Measurements from ENCODE around the gene KCNG2. TPM values are rescaled to one million over a fixed set of nuclear protein-coding genes. Genes with fewer than 3 reads are reported as not detected.

The KCNG2 gene
- total RNA-seq, 1 donor: not detected

DNA sequence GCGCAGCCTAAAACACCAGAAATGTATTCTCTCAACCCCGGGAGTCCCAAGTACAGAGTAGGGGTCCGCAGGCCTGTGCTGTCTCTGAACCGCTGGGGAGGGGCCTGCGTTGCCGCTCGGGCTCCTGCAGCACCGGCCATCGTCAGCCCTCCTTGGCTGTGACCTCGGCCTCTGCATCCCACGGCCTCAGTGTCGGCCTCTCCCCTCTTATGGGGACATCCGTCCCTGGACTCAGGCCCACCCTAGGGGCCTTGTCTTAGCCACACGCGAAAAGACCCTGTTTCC, 50.5 kb downstream of the KCNG2 start:
- no peak for TF ChIP-seq CTCF (IDR thresholded peaks at IDR 0.05; ENCODE audit: extremely low read depth, low read depth, low read length)
- no peak overlapping the region for H3K27ac ChIP-seq (ENCODE audit: low read depth, low read length)
- peaks cover 5% of the 10 kb centered on the region for H3K4me1 ChIP-seq (ENCODE audit: insufficient read depth, low read length)
- H3K36me3 ChIP-seq (ENCODE audit: insufficient read depth, low read length): no peaks in the 10 kb centered on the region
- peaks cover 4% of the 10 kb centered on the region for H3K27me3 ChIP-seq (ENCODE audit: insufficient read depth, low read length)
- H4K20me1 ChIP-seq (ENCODE audit: insufficient read depth, low read length): no peaks in the 10 kb centered on the region
- H3K4me2 ChIP-seq (ENCODE audit: insufficient read depth, low read length): no peak overlapping the region
- no peak for DNase-seq (ENCODE audit: insufficient read length, low spot score, missing footprints)
- no peaks in the 10 kb centered on the region for H3K9me3 ChIP-seq (ENCODE audit: low read depth, low read length)
- no peaks in the 10 kb centered on the region for H3K79me2 ChIP-seq (ENCODE audit: insufficient read depth, low read length)
- H3K4me3 ChIP-seq (ENCODE audit: insufficient read depth, low read length): no peak overlapping the region
- no peak overlapping the region for H2AFZ ChIP-seq (ENCODE audit: low read length)

DNA sequence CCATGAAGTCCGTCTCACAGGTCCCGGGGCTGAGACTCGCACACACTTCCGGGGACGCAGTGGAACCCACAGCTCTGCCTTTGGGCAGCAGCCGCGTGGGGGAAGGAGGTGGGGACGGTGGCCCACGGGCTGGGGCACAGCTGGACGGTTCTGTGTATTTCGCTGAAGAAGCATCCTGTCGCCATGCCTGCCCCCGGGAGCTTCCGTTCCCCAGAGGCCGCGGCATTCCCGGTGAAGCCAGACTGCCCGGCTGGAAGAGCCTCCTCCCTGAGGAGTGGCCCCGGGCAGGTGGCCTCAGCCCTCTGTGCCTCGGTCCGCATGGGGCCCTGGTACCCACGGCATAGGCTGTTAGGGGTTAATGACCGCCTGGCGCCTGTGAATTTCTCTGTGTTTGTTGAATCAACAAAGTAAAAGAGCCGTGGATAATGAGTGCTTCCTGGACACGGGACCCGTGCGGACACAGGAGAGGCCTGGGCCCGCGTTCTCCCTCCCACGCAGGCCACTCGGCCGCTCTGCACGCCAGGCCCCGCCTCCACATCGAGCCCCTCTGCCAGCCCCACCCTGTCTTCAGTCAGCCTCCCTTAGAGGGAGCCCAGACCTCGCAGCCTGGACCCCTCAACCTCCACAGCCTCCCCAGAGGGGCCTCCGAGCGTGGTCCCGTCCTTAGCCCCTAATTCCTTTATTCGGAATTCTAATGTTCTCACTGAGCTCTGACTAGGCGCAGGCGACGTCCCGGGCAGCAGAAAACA, 51.0 kb downstream of the KCNG2 start:
- Histone ChIP-seq H3K4me3 (ENCODE audit: insufficient read depth, low read length) (no peak overlapping the region), H3K36me3 (ENCODE audit: insufficient read depth, low read length) (no peaks in the 10 kb centered on the region), H3K79me2 (ENCODE audit: insufficient read depth, low read length) (no peaks in the 10 kb centered on the region), H3K27ac (ENCODE audit: low read depth, low read length) (no peak overlapping the region), H3K27me3 (ENCODE audit: insufficient read depth, low read length) (peaks cover 4% of the 10 kb centered on the region), H3K4me2 (ENCODE audit: insufficient read depth, low read length) (no peak overlapping the region), H4K20me1 (ENCODE audit: insufficient read depth, low read length) (no peaks in the 10 kb centered on the region), H3K4me1 (ENCODE audit: insufficient read depth, low read length) (peaks cover 5% of the 10 kb centered on the region), H3K9me3 (ENCODE audit: low read depth, low read length) (no peaks in the 10 kb centered on the region), H2AFZ (ENCODE audit: low read length) (no peak overlapping the region)
- DNase-seq (ENCODE audit: insufficient read length, low spot score, missing footprints): no peak
- no peak for TF ChIP-seq CTCF (IDR thresholded peaks at IDR 0.05; ENCODE audit: extremely low read depth, low read depth, low read length)

- Histone ChIP-seq H3K27me3 (ENCODE audit: insufficient read depth, low read length) (peaks cover 3% of the 10 kb centered on the region), H3K4me2 (ENCODE audit: insufficient read depth, low read length) (no peak overlapping the region), H2AFZ (ENCODE audit: low read length) (no peak overlapping the region), H3K9me3 (ENCODE audit: low read depth, low read length) (no peaks in the 10 kb centered on the region), H3K36me3 (ENCODE audit: insufficient read depth, low read length) (no peaks in the 10 kb centered on the region), H3K4me3 (ENCODE audit: insufficient read depth, low read length) (no peak overlapping the region), H4K20me1 (ENCODE audit: insufficient read depth, low read length) (no peaks in the 10 kb centered on the region), H3K27ac (ENCODE audit: low read depth, low read length) (no peak overlapping the region), H3K4me1 (ENCODE audit: insufficient read depth, low read length) (peaks cover 5% of the 10 kb centered on the region), H3K79me2 (ENCODE audit: insufficient read depth, low read length) (no peaks in the 10 kb centered on the region)
- no peak for TF ChIP-seq CTCF (IDR thresholded peaks at IDR 0.05; ENCODE audit: extremely low read depth, low read depth, low read length)
- DNase-seq (ENCODE audit: insufficient read length, low spot score, missing footprints): peak; percentile 65
Observed at GRCh38 chr18:79849328-79850207, 51.8 kb downstream of the KCNG2 start.

DNA sequence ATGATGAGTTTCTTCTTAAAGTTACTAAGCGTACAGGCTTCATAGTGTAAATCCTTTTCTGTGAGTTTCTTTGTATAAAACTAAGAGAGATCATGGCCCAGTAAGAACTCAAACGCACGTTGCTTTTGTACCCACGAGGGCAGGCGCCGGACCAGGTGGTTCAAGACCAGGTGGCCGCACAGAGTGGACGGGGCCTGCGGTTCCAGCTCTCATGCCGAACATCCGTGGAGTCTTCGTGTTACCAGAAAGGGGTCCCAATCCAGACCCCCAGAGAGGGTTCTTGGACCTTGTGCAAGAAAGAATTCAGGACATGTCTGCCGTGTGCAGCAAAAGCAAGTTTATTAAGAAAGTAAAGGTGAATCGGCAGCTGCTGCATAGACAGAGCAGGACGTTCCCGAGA, 53.0 kb downstream of the KCNG2 start:
- DNase-seq (ENCODE audit: insufficient read length, low spot score, missing footprints): peak; percentile 34

More for the DNA sequence above, 53.0 kb downstream of the KCNG2 start:
- Histone ChIP-seq H4K20me1 (ENCODE audit: insufficient read depth, low read length) (no peaks in the 10 kb centered on the region), H3K4me3 (ENCODE audit: insufficient read depth, low read length) (no peak overlapping the region), H2AFZ (ENCODE audit: low read length) (no peak overlapping the region), H3K27me3 (ENCODE audit: insufficient read depth, low read length) (no peaks in the 10 kb centered on the region), H3K4me1 (ENCODE audit: insufficient read depth, low read length) (peaks cover 12% of the 10 kb centered on the region), H3K9me3 (ENCODE audit: low read depth, low read length) (no peaks in the 10 kb centered on the region), H3K36me3 (ENCODE audit: insufficient read depth, low read length) (no peaks in the 10 kb centered on the region), H3K79me2 (ENCODE audit: insufficient read depth, low read length) (no peaks in the 10 kb centered on the region), H3K4me2 (ENCODE audit: insufficient read depth, low read length) (no peak overlapping the region), H3K27ac (ENCODE audit: low read depth, low read length) (no peak overlapping the region)
- TF ChIP-seq CTCF (IDR thresholded peaks at IDR 0.05; ENCODE audit: extremely low read depth, low read depth, low read length): no peak
